ENCODE results near the gene LGALS1. TPM values are rescaled to one million over a fixed set of nuclear protein-coding genes. Genes with fewer than 3 reads are reported as not detected.

Gene LGALS1
- total RNA-seq, 3 donors from 2014 or later = 621 to 2,412 (median 641) TPM

GRCh38 chr22:37703906-37704305 is 28.5 kb downstream of the LGALS1 start:
- no peaks in the 10 kb centered on the region for H3K9me3 ChIP-seq
- intact Hi-C loops (cut with DNase I; ENCODE audit: low total_unique reads) = no loop called here
- H3K27ac ChIP-seq = no peak overlapping the region
- no peaks in the 10 kb centered on the region for H3K27me3 ChIP-seq
- H3K4me1 ChIP-seq = no peaks in the 10 kb centered on the region
- TF ChIP-seq POLR2A (IDR thresholded peaks at IDR 0.05) = no peak
- no peak for TF ChIP-seq POLR2AphosphoS5 (IDR thresholded peaks at IDR 0.05)
- TF ChIP-seq CTCF (IDR thresholded peaks at IDR 0.05) = no peak
- no peaks in the 10 kb centered on the region for H3K36me3 ChIP-seq
- H3K4me3 ChIP-seq = no peak overlapping the region
- no peak for DNase-seq (ENCODE audit: low spot score in 2 of 2)

GRCh38 chr22:37704645-37705044 is 29.2 kb downstream of the LGALS1 start:
- Histone ChIP-seq H3K27ac (no peak overlapping the region), H3K9me3 (no peaks in the 10 kb centered on the region), H3K4me1 (no peaks in the 10 kb centered on the region), H3K36me3 (no peaks in the 10 kb centered on the region), H3K4me3 (no peak overlapping the region), H3K27me3 (no peaks in the 10 kb centered on the region)
- DNase-seq (ENCODE audit: low spot score in 2 of 2) = no peak
- TF ChIP-seq POLR2A (IDR thresholded peaks at IDR 0.05) (no peak), CTCF (IDR thresholded peaks at IDR 0.05) (no peak), POLR2AphosphoS5 (IDR thresholded peaks at IDR 0.05) (no peak)
- intact Hi-C loops (cut with DNase I; ENCODE audit: low total_unique reads) = no loop called here

- TF ChIP-seq POLR2AphosphoS5 (IDR thresholded peaks at IDR 0.05) (no peak), CTCF (IDR thresholded peaks at IDR 0.05) (no peak)
- intact Hi-C loops (cut with DNase I; ENCODE audit: low total_unique reads) = no loop called here
- no peaks in the 10 kb centered on the region for H3K4me1 ChIP-seq
- no peak for DNase-seq (ENCODE audit: low spot score in 2 of 2)
- H3K4me3 ChIP-seq = no peak overlapping the region
- no peaks in the 10 kb centered on the region for H3K9me3 ChIP-seq
- no peak overlapping the region for H3K27ac ChIP-seq
- no peaks in the 10 kb centered on the region for H3K36me3 ChIP-seq
- no peaks in the 10 kb centered on the region for H3K27me3 ChIP-seq
These were observed 29.8 kb downstream of the LGALS1 start for GRCh38 chr22:37705205-37705604.

- no peak overlapping the region for H3K4me3 ChIP-seq
- H3K4me1 ChIP-seq = no peaks in the 10 kb centered on the region
- H3K9me3 ChIP-seq = no peaks in the 10 kb centered on the region
- TF ChIP-seq CTCF (IDR thresholded peaks at IDR 0.05) = no peak
- TF ChIP-seq POLR2A (IDR thresholded peaks at IDR 0.05) = no peak
- no peak for TF ChIP-seq POLR2AphosphoS5 (IDR thresholded peaks at IDR 0.05)
- intact Hi-C loops (cut with DNase I; ENCODE audit: low total_unique reads) = no loop called here
- no peak for DNase-seq (ENCODE audit: low spot score in 2 of 2)
- no peak overlapping the region for H3K27ac ChIP-seq
- no peaks in the 10 kb centered on the region for H3K27me3 ChIP-seq
- H3K36me3 ChIP-seq = no peaks in the 10 kb centered on the region
These were observed 33.4 kb downstream of the LGALS1 start for GRCh38 chr22:37708580-37709444.

GRCh38 chr22:37709445-37709765 is 34.0 kb downstream of the LGALS1 start:
- Histone ChIP-seq H3K27me3 (no peaks in the 10 kb centered on the region), H3K9me3 (no peaks in the 10 kb centered on the region), H3K4me3 (no peak overlapping the region), H3K36me3 (no peaks in the 10 kb centered on the region), H3K27ac (no peak overlapping the region), H3K4me1 (no peaks in the 10 kb centered on the region)
- no peak for DNase-seq (ENCODE audit: low spot score in 2 of 2)
- intact Hi-C loops (cut with DNase I; ENCODE audit: low total_unique reads) = no loop called here
- TF ChIP-seq POLR2A (IDR thresholded peaks at IDR 0.05) = no peak

All from breast epithelium (tissue), 4 donors.